ENCODE results near the gene VILL.

Gene VILL

GRCh38 chr3:38008191-38008701 is 17.7 kb downstream of the VILL start:
- Histone ChIP-seq H3K79me2 (ENCODE audit: insufficient read depth, low read length) (no peaks in the 10 kb centered on the region), H3K27ac (ENCODE audit: low read length) (no peak overlapping the region)

GRCh38 chr3:38008971-38009580 is 18.5 kb downstream of the VILL start:
- Histone ChIP-seq H3K4me1 (ENCODE audit: insufficient read depth, low read length) (no peaks in the 10 kb centered on the region), H4K20me1 (ENCODE audit: insufficient read depth, low read length) (peaks cover 11% of the 10 kb centered on the region), H3K4me3 (ENCODE audit: low read depth in 1 of 2, low read length in 2 of 2) (no peak overlapping the region), H3K9ac (ENCODE audit: low read depth, low read length) (no peak overlapping the region), H3K79me2 (ENCODE audit: insufficient read depth, low read length) (no peaks in the 10 kb centered on the region), H3K9me3 (ENCODE audit: insufficient read depth, low read length, severe bottlenecking) (no peaks in the 10 kb centered on the region), H2AFZ (ENCODE audit: low read depth, low read length) (no peak overlapping the region), H3K27me3 (ENCODE audit: insufficient read depth, low read length, poor library complexity) (no peaks in the 10 kb centered on the region), H3K36me3 (ENCODE audit: insufficient read depth, low read length) (peaks cover 45% of the 10 kb centered on the region), H3K4me2 (ENCODE audit: insufficient read depth, low read length) (no peak overlapping the region), H3K27ac (ENCODE audit: low read length) (no peak overlapping the region)
- ATAC-seq (ENCODE audit: insufficient read depth, low read depth) (no peak), DNase-seq (no peak)
- TF ChIP-seq EZH2 (IDR thresholded peaks at IDR 0.05; ENCODE audit: borderline replicate concordance, low read depth, low read length, severe bottlenecking) (no peak), CTCF (IDR thresholded peaks at IDR 0.05; ENCODE audit: borderline replicate concordance, extremely low read depth, low read length, poor library complexity, severe bottlenecking) (no peak)

More at GRCh38 chr3:38008191-38008701, 17.7 kb downstream of the VILL start:
- TF ChIP-seq EZH2 (IDR thresholded peaks at IDR 0.05; ENCODE audit: borderline replicate concordance, low read depth, low read length, severe bottlenecking) (no peak), CTCF (IDR thresholded peaks at IDR 0.05; ENCODE audit: borderline replicate concordance, extremely low read depth, low read length, poor library complexity, severe bottlenecking) (no peak)
- Histone ChIP-seq H3K4me2 (ENCODE audit: insufficient read depth, low read length) (no peak overlapping the region), H3K9me3 (ENCODE audit: insufficient read depth, low read length, severe bottlenecking) (no peaks in the 10 kb centered on the region), H3K4me3 (ENCODE audit: low read depth in 1 of 2, low read length in 2 of 2) (no peak overlapping the region), H3K9ac (ENCODE audit: low read depth, low read length) (no peak overlapping the region), H3K4me1 (ENCODE audit: insufficient read depth, low read length) (no peaks in the 10 kb centered on the region), H2AFZ (ENCODE audit: low read depth, low read length) (no peak overlapping the region), H3K36me3 (ENCODE audit: insufficient read depth, low read length) (peaks cover 53% of the 10 kb centered on the region), H4K20me1 (ENCODE audit: insufficient read depth, low read length) (peaks cover 17% of the 10 kb centered on the region), H3K27me3 (ENCODE audit: insufficient read depth, low read length, poor library complexity) (no peaks in the 10 kb centered on the region)
- ATAC-seq (ENCODE audit: insufficient read depth, low read depth) (no peak), DNase-seq (no peak)

- Histone ChIP-seq H3K4me1 (ENCODE audit: insufficient read depth, low read length) (no peaks in the 10 kb centered on the region), H4K20me1 (ENCODE audit: insufficient read depth, low read length) (0 out of 2 replicates have a peak, but pooled peaks cover 2% of the 10 kb centered on the region), H3K27me3 (ENCODE audit: insufficient read depth, low read length, poor library complexity) (no peaks in the 10 kb centered on the region), H3K36me3 (ENCODE audit: insufficient read depth, low read length) (peaks cover 35% of the 10 kb centered on the region), H3K9me3 (ENCODE audit: insufficient read depth, low read length, severe bottlenecking) (no peaks in the 10 kb centered on the region), H3K9ac (ENCODE audit: low read depth, low read length) (no peak overlapping the region), H3K4me2 (ENCODE audit: insufficient read depth, low read length) (no peak overlapping the region), H3K79me2 (ENCODE audit: insufficient read depth, low read length) (no peaks in the 10 kb centered on the region), H3K4me3 (ENCODE audit: low read depth in 1 of 2, low read length in 2 of 2) (no peak overlapping the region), H2AFZ (ENCODE audit: low read depth, low read length) (no peak overlapping the region), H3K27ac (ENCODE audit: low read length) (no peak overlapping the region)
- ATAC-seq (ENCODE audit: insufficient read depth, low read depth) = peak; percentile 36
- no peak for DNase-seq
- TF ChIP-seq EZH2 (IDR thresholded peaks at IDR 0.05; ENCODE audit: borderline replicate concordance, low read depth, low read length, severe bottlenecking) (no peak), CTCF (IDR thresholded peaks at IDR 0.05; ENCODE audit: borderline replicate concordance, extremely low read depth, low read length, poor library complexity, severe bottlenecking) (no peak)
Observed at GRCh38 chr3:38009807-38010591, 19.4 kb downstream of the VILL start.
